Naive thymus-derived CD8-positive, alpha-beta T cell (primary cell): ENCODE measurements around the gene SLC35B2. TPM values are rescaled to one million over a fixed set of nuclear protein-coding genes. Genes with fewer than 3 reads are reported as not detected.
A peak's percentile ranks its signal among the peaks of the same experiment; 100 is the strongest.

Experiments used
- ATAC-seq, 2 donors: fragments of 150-1000 bp; cut with Tn5 transposase in 1 of 2; sonication (Bioruptor Pico), chemical (Tn5 transposase) in 1 of 2; 1 replicate in 1 of 2; 2 replicates in 1 of 2; pipeline ENCODE4 v1.10.0; 2021; ENCODE audit warnings: mild to moderate bottlenecking in 2 of 2, moderate library complexity in 2 of 2
- POLR2A ChIA-PET: fragments of 350-600 bp; sonication (Branson Sonifier 250); formaldehyde crosslinking; loops from one replicate; lab custom pipeline; 2021; ENCODE audit warnings: antibody characterized with exemption; lab: Charles Lee
- DNase-seq, 10 donors: peaks; one replicate each; pipeline versions ENCODE4 v3.0.0 to v3.0.0-alpha.2; 2020 to 2022
- H3K27ac Mint-ChIP-seq, 10 donors: one replicate each; pipeline ENCODE4 v1.8.0; 2020 to 2022; ENCODE audit warnings: mild to moderate bottlenecking in 10 of 10, mixed read lengths in 10 of 10, moderate library complexity in 4 of 10, inconsistent platforms in 1 of 10
- H3K27me3 Mint-ChIP-seq, 5 donors: one replicate each; pipeline ENCODE4 v1.8.0; 2021 to 2022; ENCODE audit warnings: mixed read lengths in 5 of 5
- H3K36me3 Mint-ChIP-seq, 3 donors: one replicate each; pipeline ENCODE4 v1.8.0; 2020 to 2022; ENCODE audit warnings: mixed read lengths in 3 of 3, mild to moderate bottlenecking in 2 of 3, inconsistent platforms in 1 of 3
- H3K4me1 Mint-ChIP-seq, 4 donors: one replicate each; pipeline ENCODE4 v1.8.0; 2021 to 2022; ENCODE audit warnings: mixed read lengths in 4 of 4
- H3K4me3 Mint-ChIP-seq, 10 donors: one replicate each; pipeline ENCODE4 v1.8.0; 2020 to 2022; ENCODE audit warnings: mild to moderate bottlenecking in 10 of 10, mixed read lengths in 10 of 10, moderate library complexity in 6 of 10, inconsistent platforms in 1 of 10
- H3K9me3 Mint-ChIP-seq, 9 donors: one replicate each; pipeline ENCODE4 v1.8.0; 2020 to 2022; ENCODE audit warnings: mixed read lengths in 9 of 9, mild to moderate bottlenecking in 3 of 9, inconsistent platforms in 1 of 9, moderate library complexity in 1 of 9
- polyA plus RNA-seq, 3 donors: library from polyadenylated mRNA; unstranded; fragments of 300-500 nt; fragmentation: Illumina TruSeq; gene quantifications; one replicate each; pipeline ENCODE4 v1.2.3, GENCODE V29; 2021
- total RNA-seq, 8 experiments: library from RNA in 2 of 8; stranded (reverse) in 2 of 8; gene quantifications; one replicate each; pipeline ENCODE4 v1.2.3 and lab custom pipeline; 2021 to 2026

SLC35B2 gene
- total and polyA plus RNA-seq, 5 experiments from 2014 or later = 18.0 to 40.1 (median 31.9) TPM

DNA sequence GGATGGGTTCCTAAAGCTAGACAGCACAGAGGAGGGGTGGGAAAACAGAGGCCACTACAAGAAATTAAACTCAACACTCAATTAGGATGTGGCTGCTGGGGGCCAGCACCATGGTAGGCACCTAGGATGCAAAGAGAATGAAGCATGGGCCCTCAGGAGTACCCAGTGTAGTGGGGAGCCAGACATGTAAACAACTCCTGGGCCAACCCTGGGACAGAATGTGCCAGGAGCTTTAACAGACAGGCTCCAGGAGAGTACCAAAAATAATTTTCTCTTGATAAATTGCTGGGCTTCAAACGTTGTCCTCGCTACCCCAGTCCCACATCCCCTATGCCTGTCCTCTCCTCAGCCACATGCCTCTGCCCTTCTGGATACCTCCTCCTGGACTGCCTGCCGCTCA lies 14.6 kb upstream of the SLC35B2 start:
- H3K9me3 Mint-ChIP-seq = no peaks in the 10 kb centered on the region
- ATAC-seq = no peak
- peaks cover 11 to 25% (median 21%) of the 10 kb centered on the region in 4 donors for H3K4me1 Mint-ChIP-seq
- POLR2A ChIA-PET = interaction anchor here (0.6 kb wide), 1 partner anchor 9 kb away, joined by 3 read pairs; no protein-coding TSS in a partner anchor
- peak overlapping the region in 1 of 10 donors; percentile 3 for H3K27ac Mint-ChIP-seq
- peaks cover 0 to 2% (median 0%) of the 10 kb centered on the region in 3 donors for H3K36me3 Mint-ChIP-seq
- no peak for DNase-seq
- peaks cover 22 to 48% (median 42%) of the 10 kb centered on the region in 5 donors for H3K27me3 Mint-ChIP-seq
- H3K4me3 Mint-ChIP-seq = peak overlapping the region in 6 of 10 donors; percentile 34 to 76 (median 60)

DNA sequence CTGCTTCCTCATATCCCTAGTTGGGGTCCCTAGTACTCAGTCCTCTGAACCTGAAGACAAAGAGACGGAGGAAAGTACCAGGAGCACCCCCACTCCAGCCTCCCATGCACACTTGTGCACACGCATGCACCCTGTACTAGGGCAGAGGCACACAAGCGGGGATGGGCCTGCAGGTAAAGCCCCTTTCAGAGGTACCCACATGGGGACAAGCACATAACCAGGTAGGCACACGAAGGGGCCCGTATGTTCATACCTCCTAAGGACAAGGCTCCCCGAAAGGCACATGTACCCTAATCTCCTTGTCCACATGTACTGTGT lies 14.0 kb upstream of the SLC35B2 start:
- no peak for ATAC-seq
- Mint-ChIP-seq H3K27me3 (peaks cover 22 to 44% (median 39%) of the 10 kb centered on the region in 5 donors), H3K4me3 (peak overlapping the region; percentile 65 to 87 (median 76)), H3K36me3 (peaks cover 0 to 2% (median 0%) of the 10 kb centered on the region in 3 donors), H3K27ac (peak overlapping the region in 1 of 10 donors; percentile 60), H3K9me3 (no peaks in the 10 kb centered on the region), H3K4me1 (peaks cover 13 to 26% (median 21%) of the 10 kb centered on the region in 4 donors)
- POLR2A ChIA-PET = interaction anchor here (0.6 to 1.3 kb wide), 2 partner anchors 9 to 23 kb away, joined by 3 to 5 read pairs; no protein-coding TSS in a partner anchor
- no peak for DNase-seq

DNA sequence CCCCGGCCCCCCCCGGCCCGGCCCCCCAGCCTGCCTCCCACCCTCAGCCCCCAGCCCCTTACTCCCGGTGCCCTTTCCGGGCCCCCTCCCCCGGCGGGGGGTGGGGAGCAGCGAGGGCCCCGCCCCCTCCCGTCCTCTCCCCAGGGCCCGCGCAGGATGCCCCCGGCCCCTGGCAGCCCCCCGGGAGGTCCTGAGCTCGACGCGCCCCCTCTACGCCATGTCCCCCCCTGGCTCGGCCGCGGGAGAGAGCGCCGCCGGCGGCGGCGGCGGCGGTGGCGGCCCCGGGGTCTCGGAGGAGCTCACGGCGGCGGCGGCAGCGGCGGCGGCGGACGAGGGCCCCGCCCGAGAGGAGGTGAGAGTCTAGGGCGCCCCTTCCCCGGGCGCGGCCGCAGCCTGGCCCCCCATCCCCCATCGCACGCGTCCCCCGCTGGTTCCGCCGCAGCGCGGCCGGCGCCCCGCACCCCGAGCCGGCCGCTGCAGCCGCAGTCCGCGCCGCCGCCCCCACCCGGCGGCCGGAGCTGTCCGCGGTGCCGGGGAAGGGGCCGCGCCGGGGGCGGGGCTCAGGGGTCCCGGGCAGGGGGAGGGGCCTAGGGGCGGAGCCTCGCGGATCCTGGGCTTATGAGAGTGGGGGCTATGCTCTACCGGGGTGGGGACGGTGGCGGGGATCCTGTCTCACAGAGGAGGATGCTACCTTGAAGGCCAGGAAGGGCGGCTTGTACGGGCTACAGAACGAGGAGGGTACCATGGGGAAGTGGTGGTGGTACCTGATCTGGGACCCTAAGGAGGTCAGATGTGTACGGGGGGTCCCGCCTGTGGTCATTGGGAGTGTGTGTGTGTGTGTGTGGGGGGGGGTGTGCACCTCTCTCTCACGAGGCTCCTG lies 13.4 kb upstream of the SLC35B2 start:
- DNase-seq = no peak

DNA sequence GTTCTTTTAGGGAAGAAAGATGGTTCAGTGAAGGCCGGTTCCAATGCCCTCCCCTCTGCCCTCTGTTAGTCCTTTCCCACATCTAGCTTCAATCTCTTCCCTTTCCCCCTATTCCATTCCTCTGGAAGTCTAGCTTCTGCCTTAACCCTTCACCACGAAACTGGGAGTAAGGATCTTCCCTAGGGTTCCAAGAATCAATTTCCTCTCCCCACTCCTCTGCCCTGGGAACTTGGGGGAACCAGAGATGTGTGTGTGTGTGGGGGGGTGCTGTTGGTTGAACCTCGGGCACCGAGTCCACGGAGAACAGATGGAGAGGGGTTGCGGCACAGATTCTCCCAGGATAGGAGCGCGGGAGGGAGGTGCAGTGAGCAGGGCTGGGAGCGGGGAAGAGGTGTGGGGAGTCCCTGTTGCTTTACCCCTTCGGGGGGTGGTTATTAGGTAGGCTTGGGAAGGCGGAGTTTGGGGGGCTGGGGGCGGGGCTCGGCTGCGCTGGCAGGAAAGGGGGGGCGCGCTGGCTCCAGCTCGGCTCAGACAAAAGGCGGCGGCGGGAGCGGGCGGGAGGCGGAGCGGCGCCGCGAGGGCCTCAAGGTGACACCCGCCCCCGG lies 12.7 kb upstream of the SLC35B2 start, which contains the start of gene TMEM151B:
Gene TMEM151B, plus strand, starts transcription at position 530 of the 605 bp plus-strand sequence. CDS start 293 bp downstream, outside the sequence.
- peak within 1 kb of the TSS in 7 of 10 donors; percentile 19 to 74 (median 60) for H3K27ac Mint-ChIP-seq
- peaks cover 13 to 38% (median 27%) of the 10 kb centered on the region in 4 donors for H3K4me1 Mint-ChIP-seq
- peaks cover 22 to 44% (median 39%) of the 10 kb centered on the region in 5 donors for H3K27me3 Mint-ChIP-seq
- peaks cover 0 to 2% (median 0%) of the 10 kb centered on the region in 3 donors for H3K36me3 Mint-ChIP-seq
- peak within 1 kb of the TSS; percentile 68 to 87 (median 76) for H3K4me3 Mint-ChIP-seq
- ATAC-seq (peak in 1 of 2 donors; percentile 8), DNase-seq (peak in 8 of 10 donors; percentile 32 to 72 (median 48))
- H3K9me3 Mint-ChIP-seq = no peaks in the 10 kb centered on the region
- POLR2A ChIA-PET = interaction anchor here (0.7 to 1.5 kb wide), 4 partner anchors 13 to 43 kb away, joined by 3 to 5 read pairs (median 4); partner anchors contain the start of gene AARS2

More for the DNA sequence above, 13.4 kb upstream of the SLC35B2 start:
- Mint-ChIP-seq H3K9me3 (no peaks in the 10 kb centered on the region), H3K36me3 (peaks cover 0 to 2% (median 0%) of the 10 kb centered on the region in 3 donors), H3K27me3 (peaks cover 22 to 44% (median 39%) of the 10 kb centered on the region in 5 donors), H3K4me1 (peaks cover 13 to 32% (median 26%) of the 10 kb centered on the region in 4 donors), H3K27ac (peak overlapping the region in 4 of 10 donors; percentile 50 to 74 (median 64)), H3K4me3 (peak overlapping the region; percentile 65 to 87 (median 76))
- ATAC-seq = peak in 1 of 2 donors; percentile 51
- POLR2A ChIA-PET = interaction anchor here (0.9 to 1.5 kb wide), 3 partner anchors 14 to 42 kb away, joined by 3 to 5 read pairs (median 4); partner anchors contain the start of gene AARS2

DNA sequence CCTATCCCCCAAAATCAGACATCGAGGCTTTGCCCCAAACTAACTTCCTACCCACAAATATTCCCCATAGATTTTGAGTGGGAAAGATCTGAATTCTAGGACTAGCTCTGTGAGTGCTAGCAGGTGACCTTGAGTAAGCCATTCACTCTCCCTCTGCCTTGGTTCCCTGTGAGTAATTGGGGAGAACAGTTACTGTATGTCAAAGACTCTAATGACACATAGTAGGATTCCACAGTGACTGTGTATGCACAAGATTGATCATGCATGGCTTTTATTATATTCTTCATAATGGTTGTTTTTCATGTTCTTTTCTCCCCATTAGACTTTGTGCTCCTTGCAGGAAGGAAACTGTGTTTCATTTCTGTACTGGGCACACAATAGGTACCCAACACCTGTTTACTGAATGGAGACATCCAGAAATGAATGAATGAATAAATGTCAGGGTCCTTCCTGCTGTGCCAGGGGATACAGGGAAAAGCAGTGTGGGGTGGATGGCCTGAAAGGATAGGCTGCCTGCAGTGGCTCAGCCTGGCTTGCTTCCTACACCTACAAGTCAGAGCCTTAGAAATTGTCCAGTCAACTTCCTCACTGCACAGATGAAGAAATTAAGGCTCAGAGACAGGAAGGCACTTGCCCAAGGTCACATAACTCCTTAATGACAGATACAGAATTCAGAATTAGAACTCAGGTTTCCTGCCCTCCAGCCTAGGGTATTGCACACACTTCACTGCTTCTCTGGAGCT lies 12.0 kb upstream of the SLC35B2 start:
- DNase-seq (no peak), ATAC-seq (no peak)
- Mint-ChIP-seq H3K4me1 (peaks cover 16 to 45% (median 29%) of the 10 kb centered on the region in 4 donors), H3K36me3 (no peaks in the 10 kb centered on the region), H3K27me3 (peaks cover 18 to 39% (median 33%) of the 10 kb centered on the region in 5 donors), H3K4me3 (peak overlapping the region; percentile 55 to 82 (median 70)), H3K27ac (peak overlapping the region in 5 of 10 donors; percentile 19 to 62 (median 48)), H3K9me3 (no peaks in the 10 kb centered on the region)
- POLR2A ChIA-PET = interaction anchor here (0.7 to 1.9 kb wide), 5 partner anchors 12 to 72 kb away, joined by 3 to 9 read pairs (median 4); partner anchors contain the start of gene SLC35B2

DNA sequence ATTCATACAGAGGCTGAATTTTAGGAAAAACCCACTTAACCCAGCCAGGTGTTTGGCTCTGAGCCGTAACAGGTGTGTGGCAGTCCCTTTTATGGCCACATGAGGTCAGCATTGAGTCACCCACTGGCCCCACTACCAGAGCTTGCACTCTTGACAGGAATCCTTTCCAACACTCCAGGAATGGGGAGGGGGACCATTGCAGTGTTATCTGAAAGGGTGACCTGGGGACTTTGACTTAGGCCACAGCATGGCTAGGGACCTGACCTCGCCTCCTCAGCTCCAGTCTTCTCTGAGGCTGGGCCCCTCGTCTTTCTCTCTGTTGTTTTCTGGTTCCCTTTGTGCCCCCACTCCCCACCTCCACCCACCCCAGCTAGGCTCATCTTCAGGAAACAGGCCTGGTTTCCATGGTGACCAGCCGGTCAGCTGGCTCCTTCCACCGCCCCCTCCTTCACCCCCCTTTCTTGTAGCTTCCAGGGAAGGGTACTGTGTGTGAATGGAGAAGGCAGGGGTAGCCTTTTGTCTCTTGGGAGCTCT lies 10.8 kb upstream of the SLC35B2 start:
- peaks cover 10 to 29% (median 21%) of the 10 kb centered on the region in 5 donors for H3K27me3 Mint-ChIP-seq
- H3K36me3 Mint-ChIP-seq = no peaks in the 10 kb centered on the region
- peaks cover 23 to 57% (median 40%) of the 10 kb centered on the region in 4 donors for H3K4me1 Mint-ChIP-seq
- ATAC-seq = peak in 1 of 2 donors; percentile 13
- POLR2A ChIA-PET = interaction anchor here (0.9 to 3.2 kb wide), 5 partner anchors 11 to 74 kb away, joined by 3 to 27 read pairs (median 7); partner anchors contain the start of genes HSP90AB1 and SLC35B2
- H3K27ac Mint-ChIP-seq = peak overlapping the region in 8 of 10 donors; percentile 36 to 92 (median 66)
- DNase-seq = peak in 9 of 10 donors; percentile 41 to 77 (median 67)
- peak overlapping the region in 5 of 10 donors; percentile 15 to 40 (median 27) for H3K4me3 Mint-ChIP-seq
- H3K9me3 Mint-ChIP-seq = no peaks in the 10 kb centered on the region

DNA sequence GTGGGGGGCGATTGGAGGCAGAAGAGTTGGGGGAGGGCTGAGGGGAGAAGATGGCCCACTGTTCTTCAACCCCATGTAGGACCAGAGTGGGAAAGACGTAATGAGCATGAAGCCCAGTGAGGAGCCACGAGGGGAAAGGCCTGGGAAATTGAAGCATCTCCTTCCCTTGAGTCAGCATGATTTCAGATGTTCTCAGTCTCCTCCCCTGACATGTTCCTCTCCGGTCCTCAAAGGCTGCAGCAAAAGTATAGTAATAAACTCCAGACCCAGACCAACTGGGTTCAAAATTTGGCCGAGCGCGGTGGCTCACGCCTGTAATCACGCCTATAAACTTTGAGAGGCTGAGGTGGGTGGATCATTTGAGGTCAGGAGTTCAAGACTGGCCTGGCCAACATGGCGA lies 9.9 kb upstream of the SLC35B2 start:
- peaks cover 2 to 20% (median 12%) of the 10 kb centered on the region in 5 donors for H3K27me3 Mint-ChIP-seq
- peak overlapping the region in 7 of 10 donors; percentile 56 to 96 (median 89) for H3K27ac Mint-ChIP-seq
- H3K4me1 Mint-ChIP-seq = peaks cover 27 to 66% (median 49%) of the 10 kb centered on the region in 4 donors
- H3K36me3 Mint-ChIP-seq = no peaks in the 10 kb centered on the region
- DNase-seq (no peak), ATAC-seq (no peak)
- H3K9me3 Mint-ChIP-seq = no peaks in the 10 kb centered on the region
- H3K4me3 Mint-ChIP-seq = peak overlapping the region in 2 of 10 donors; percentile 41 to 98
- POLR2A ChIA-PET = interaction anchor here (3.2 kb wide), 1 partner anchor 20 kb away, joined by 27 read pairs; the partner anchor contains the start of gene HSP90AB1

DNA sequence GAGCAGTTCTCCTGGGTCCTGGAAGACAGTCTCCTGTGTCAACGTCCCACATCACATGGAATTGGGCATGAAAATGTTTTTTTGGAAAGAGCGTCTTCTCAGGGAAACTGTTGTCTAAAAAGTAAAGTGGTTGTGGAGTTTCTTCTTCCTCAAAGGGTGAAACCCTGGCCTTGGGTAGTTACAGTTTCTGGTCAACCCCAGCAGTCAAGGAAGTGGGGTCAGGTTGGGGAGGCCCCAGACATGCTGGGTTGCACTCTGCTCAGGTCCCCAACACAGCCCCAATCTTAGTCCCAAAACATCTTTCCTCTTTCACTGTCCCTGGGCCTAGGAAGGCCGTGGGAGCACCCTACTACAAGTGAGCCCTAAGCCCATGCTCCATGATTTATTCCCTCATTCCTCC lies 9.0 kb upstream of the SLC35B2 start:
- Mint-ChIP-seq H3K4me3 (peak overlapping the region in 9 of 10 donors; percentile 59 to 98 (median 90)), H3K36me3 (no peaks in the 10 kb centered on the region), H3K9me3 (no peaks in the 10 kb centered on the region), H3K27me3 (peaks cover 0 to 13% (median 7%) of the 10 kb centered on the region in 5 donors), H3K4me1 (peaks cover 27 to 67% (median 54%) of the 10 kb centered on the region in 4 donors), H3K27ac (peak overlapping the region; percentile 57 to 97 (median 89))
- DNase-seq (no peak), ATAC-seq (no peak)
- POLR2A ChIA-PET = interaction anchor here (1.1 to 3.2 kb wide), 2 partner anchors 9 to 20 kb away, joined by 3 to 27 read pairs; partner anchors contain the start of genes HSP90AB1 and SLC35B2

DNA sequence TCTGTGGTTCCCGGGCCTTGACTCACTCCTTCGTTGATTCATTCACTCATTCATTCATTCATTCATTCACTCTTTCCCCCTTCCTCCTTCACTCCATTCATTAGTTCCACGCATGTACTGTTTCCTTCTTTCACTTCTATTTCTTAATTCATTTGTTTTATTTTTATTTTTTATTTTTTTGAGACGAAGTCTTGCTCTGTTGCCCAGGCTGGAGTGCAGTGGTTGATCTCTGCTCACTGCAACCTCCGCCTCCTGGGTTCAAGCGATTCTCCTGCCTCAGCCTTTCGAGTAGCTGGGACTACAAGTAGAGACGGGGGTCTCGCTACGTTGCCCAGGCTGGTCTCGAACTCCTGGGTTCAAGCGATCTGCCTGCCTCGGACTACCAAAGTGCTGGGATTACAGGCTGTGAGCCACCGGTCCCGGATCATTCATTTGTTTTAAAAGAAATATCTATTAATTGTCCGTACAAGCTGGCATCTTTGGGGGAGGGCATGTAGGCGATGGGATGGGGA lies 8.4 kb upstream of the SLC35B2 start:
- Mint-ChIP-seq H3K4me1 (peaks cover 27 to 67% (median 55%) of the 10 kb centered on the region in 4 donors), H3K4me3 (peak overlapping the region; percentile 84 to 98 (median 94)), H3K9me3 (no peaks in the 10 kb centered on the region), H3K36me3 (no peaks in the 10 kb centered on the region), H3K27ac (peak overlapping the region; percentile 89 to 97 (median 94)), H3K27me3 (peaks cover 0 to 11% (median 3%) of the 10 kb centered on the region in 5 donors)
- no peak for DNase-seq
- POLR2A ChIA-PET = interaction anchor here (1.1 to 3.2 kb wide), 2 partner anchors 9 to 19 kb away, joined by 3 to 27 read pairs; partner anchors contain the start of genes HSP90AB1 and SLC35B2
- ATAC-seq = no peak

DNA sequence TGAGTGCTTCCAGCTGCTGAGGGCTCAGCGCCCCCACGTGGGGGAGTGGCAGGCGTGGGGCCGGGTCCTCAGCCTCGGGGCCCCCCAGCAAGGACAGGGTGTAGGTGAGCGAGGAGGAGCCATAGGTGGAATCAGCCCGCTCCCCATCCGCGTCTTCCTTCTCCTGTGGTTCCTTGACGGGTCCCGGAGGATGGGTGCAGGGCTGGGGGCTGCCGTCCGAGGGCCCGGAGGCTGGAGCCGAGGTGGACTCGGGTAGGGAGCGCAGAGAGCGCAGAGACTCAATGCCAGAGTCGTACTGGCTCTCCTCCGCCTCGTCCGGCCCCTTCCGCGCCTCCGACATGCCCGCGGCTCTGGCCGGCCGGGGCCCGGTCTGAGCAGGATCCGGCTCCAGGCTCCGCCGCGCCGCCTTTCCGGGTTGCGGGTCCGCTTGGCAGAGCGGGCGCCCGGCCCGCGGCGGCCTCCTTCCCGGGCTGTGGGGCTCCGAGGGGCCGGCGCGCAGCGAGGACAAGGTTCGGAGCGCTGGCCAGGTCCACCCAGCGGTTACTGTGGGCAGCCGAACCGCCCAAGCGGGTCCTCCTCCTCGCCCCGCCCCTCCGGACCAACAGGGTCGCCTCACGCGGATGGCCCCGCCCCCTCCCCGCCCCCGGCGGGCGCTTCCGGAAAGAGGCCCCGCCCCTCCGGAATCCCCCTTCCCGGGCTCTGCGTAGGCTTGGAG lies 7.8 kb upstream of the SLC35B2 start, which contains the start of gene NFKBIE:
Gene NFKBIE, minus strand, starts transcription at position 545 of the 715 bp plus-strand sequence. Its CDS starts 205 bp downstream, at position 340.
- H3K36me3 Mint-ChIP-seq = no peaks in the 10 kb centered on the region
- peak within 1 kb of the TSS; percentile 84 to 98 (median 96) for H3K4me3 Mint-ChIP-seq
- POLR2A ChIA-PET = interaction anchor here (0.8 to 4.5 kb wide), 5 partner anchors 10 to 23 kb away, joined by 3 to 54 read pairs (median 7); partner anchors contain the start of gene HSP90AB1
- ATAC-seq (peak; percentile 71 to 79), DNase-seq (peak; percentile 86 to 98 (median 95))
- H3K4me1 Mint-ChIP-seq = peaks cover 27 to 67% (median 58%) of the 10 kb centered on the region in 4 donors
- H3K9me3 Mint-ChIP-seq = no peaks in the 10 kb centered on the region
- peaks cover 0 to 11% (median 3%) of the 10 kb centered on the region in 5 donors for H3K27me3 Mint-ChIP-seq
- H3K27ac Mint-ChIP-seq = peak within 1 kb of the TSS; percentile 89 to 97 (median 95)
